ENCODE results near the gene ARHGEF10L.
A peak's percentile ranks its signal among the peaks of the same experiment; 100 is the strongest.

The ARHGEF10L gene

DNA sequence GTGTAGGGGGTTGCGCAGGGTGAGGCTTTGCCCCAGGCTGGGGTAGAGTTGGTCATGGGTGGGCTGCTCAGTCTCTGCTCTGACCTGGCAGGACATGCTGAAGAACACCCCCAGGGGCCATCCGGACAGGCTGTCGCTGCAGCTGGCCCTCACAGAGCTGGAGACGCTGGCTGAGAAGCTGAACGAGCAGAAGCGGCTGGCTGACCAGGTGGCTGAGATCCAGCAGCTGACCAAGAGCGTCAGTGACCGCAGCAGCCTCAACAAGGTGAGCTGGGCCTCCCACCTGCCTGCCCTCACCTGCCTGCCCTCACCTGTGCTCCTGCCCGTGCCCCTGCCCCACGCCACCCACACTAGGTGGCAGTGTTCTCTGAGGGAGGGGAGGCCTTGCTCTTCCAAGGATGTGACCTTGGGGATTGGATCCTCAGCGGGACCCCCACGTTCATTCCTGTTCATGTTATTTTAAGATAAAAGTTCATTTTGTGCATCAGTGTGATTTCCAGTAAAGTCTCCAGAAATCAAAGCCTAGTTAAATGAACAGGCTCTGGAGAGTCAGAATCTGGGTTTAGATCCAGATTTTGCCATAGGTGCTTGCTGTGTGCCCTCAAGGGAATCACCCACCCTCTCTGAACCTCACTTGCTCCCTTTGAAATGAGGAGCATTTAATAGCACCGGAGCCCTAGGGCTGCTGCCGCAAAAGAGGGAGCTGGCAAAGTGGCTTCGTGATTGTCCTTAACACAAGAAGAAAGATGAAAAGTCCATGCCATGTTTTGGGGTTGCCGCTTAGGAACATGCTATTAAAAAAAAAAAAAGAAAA, 87.9 kb downstream of the ARHGEF10L start:
- Histone ChIP-seq H3K4me3 (ENCODE audit: low read depth, low read length) (no peak overlapping the region), H3K36me3 (ENCODE audit: control insufficient read depth in 2 of 2, insufficient read depth in 1 of 2, low read length in 2 of 2) (peaks cover 0 to 42% of the 10 kb centered on the region in 2 experiments; a peak in 1 of 3 replicates), H3K4me1 (ENCODE audit: control insufficient read depth, insufficient read depth, low read length) (no peaks in the 10 kb centered on the region), H3K9me3 (ENCODE audit: control insufficient read depth, insufficient read depth, low read depth, low read length) (no peaks in the 10 kb centered on the region), H3K27ac (ENCODE audit: extremely low read depth, low read depth, low read length) (no peak overlapping the region)
- ChIA-PET CTCF (interaction anchor here (0.7 to 1.2 kb wide), 5 partner anchors 21 to 125 kb away, joined by 3 to 5 read pairs (median 3); no protein-coding TSS in a partner anchor), POLR2A (no interaction called here)
- TF ChIP-seq ZBTB49 (tag by site-specific recombination; IDR thresholded peaks at IDR 0.05; ENCODE audit: low read depth) (no peak), ZNF169 (tag by site-specific recombination; IDR thresholded peaks at IDR 0.05) (no peak), ZNF391 (tag by site-specific recombination; IDR thresholded peaks at IDR 0.05; ENCODE audit: borderline replicate concordance, low read depth) (no peak), ZNF585B (tag by site-specific recombination; IDR thresholded peaks at IDR 0.05) (no peak), ZNF2 (tag by site-specific recombination; IDR thresholded peaks at IDR 0.05) (no peak), HOXA7 (CRISPR knock-in tag; IDR thresholded peaks at IDR 0.05; ENCODE audit: borderline replicate concordance) (no peak), ZNF664 (tag by site-specific recombination; IDR thresholded peaks at IDR 0.05) (no peak), ZNF768 (tag by site-specific recombination; IDR thresholded peaks at IDR 0.05) (0 out of 2 replicates have a peak, but pooled peaks have one; percentile 49), ZNF571 (tag by site-specific recombination; IDR thresholded peaks at IDR 0.05) (no peak), ZNF529 (tag by site-specific recombination; IDR thresholded peaks at IDR 0.05; ENCODE audit: insufficient replicate concordance) (no peak)
- TF ChIP-seq, protein P1, sequence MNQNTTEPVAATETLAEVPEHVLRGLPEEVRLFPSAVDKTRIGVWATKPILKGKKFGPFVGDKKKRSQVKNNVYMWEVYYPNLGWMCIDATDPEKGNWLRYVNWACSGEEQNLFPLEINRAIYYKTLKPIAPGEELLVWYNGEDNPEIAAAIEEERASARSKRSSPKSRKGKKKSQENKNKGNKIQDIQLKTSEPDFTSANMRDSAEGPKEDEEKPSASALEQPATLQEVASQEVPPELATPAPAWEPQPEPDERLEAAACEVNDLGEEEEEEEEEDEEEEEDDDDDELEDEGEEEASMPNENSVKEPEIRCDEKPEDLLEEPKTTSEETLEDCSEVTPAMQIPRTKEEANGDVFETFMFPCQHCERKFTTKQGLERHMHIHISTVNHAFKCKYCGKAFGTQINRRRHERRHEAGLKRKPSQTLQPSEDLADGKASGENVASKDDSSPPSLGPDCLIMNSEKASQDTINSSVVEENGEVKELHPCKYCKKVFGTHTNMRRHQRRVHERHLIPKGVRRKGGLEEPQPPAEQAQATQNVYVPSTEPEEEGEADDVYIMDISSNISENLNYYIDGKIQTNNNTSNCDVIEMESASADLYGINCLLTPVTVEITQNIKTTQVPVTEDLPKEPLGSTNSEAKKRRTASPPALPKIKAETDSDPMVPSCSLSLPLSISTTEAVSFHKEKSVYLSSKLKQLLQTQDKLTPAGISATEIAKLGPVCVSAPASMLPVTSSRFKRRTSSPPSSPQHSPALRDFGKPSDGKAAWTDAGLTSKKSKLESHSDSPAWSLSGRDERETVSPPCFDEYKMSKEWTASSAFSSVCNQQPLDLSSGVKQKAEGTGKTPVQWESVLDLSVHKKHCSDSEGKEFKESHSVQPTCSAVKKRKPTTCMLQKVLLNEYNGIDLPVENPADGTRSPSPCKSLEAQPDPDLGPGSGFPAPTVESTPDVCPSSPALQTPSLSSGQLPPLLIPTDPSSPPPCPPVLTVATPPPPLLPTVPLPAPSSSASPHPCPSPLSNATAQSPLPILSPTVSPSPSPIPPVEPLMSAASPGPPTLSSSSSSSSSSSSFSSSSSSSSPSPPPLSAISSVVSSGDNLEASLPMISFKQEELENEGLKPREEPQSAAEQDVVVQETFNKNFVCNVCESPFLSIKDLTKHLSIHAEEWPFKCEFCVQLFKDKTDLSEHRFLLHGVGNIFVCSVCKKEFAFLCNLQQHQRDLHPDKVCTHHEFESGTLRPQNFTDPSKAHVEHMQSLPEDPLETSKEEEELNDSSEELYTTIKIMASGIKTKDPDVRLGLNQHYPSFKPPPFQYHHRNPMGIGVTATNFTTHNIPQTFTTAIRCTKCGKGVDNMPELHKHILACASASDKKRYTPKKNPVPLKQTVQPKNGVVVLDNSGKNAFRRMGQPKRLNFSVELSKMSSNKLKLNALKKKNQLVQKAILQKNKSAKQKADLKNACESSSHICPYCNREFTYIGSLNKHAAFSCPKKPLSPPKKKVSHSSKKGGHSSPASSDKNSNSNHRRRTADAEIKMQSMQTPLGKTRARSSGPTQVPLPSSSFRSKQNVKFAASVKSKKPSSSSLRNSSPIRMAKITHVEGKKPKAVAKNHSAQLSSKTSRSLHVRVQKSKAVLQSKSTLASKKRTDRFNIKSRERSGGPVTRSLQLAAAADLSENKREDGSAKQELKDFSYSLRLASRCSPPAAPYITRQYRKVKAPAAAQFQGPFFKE (tag by site-specific recombination; IDR thresholded peaks at IDR 0.05; ENCODE audit: borderline replicate concordance), result no peak
- TF ChIP-seq, protein P2, sequence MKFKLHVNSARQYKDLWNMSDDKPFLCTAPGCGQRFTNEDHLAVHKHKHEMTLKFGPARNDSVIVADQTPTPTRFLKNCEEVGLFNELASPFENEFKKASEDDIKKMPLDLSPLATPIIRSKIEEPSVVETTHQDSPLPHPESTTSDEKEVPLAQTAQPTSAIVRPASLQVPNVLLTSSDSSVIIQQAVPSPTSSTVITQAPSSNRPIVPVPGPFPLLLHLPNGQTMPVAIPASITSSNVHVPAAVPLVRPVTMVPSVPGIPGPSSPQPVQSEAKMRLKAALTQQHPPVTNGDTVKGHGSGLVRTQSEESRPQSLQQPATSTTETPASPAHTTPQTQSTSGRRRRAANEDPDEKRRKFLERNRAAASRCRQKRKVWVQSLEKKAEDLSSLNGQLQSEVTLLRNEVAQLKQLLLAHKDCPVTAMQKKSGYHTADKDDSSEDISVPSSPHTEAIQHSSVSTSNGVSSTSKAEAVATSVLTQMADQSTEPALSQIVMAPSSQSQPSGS (tag by site-specific recombination; IDR thresholded peaks at IDR 0.05; ENCODE audit: low read depth), result no peak
- TF ChIP-seq, protein P3, sequence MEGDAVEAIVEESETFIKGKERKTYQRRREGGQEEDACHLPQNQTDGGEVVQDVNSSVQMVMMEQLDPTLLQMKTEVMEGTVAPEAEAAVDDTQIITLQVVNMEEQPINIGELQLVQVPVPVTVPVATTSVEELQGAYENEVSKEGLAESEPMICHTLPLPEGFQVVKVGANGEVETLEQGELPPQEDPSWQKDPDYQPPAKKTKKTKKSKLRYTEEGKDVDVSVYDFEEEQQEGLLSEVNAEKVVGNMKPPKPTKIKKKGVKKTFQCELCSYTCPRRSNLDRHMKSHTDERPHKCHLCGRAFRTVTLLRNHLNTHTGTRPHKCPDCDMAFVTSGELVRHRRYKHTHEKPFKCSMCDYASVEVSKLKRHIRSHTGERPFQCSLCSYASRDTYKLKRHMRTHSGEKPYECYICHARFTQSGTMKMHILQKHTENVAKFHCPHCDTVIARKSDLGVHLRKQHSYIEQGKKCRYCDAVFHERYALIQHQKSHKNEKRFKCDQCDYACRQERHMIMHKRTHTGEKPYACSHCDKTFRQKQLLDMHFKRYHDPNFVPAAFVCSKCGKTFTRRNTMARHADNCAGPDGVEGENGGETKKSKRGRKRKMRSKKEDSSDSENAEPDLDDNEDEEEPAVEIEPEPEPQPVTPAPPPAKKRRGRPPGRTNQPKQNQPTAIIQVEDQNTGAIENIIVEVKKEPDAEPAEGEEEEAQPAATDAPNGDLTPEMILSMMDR (tag by site-specific recombination; IDR thresholded peaks at IDR 0.05), result peak; percentile 26; the same call in 1 of the 2 replicates
